GM18517 (cell line): Measurements from ENCODE around the gene ZNF180.
"Not testable (repeated sequence)": the region's sequence is repeated elsewhere in the genome, so short reads cannot be mapped to it uniquely, and the experiment has no call there.

Experiments used
- ATAC-seq: cut with Tn5 transposase; IDR thresholded peaks from one replicate; pipeline ENCODE4 v1.9.1; 2021; ENCODE audit warnings: mild to moderate bottlenecking, moderate library complexity; ENCODE audit not compliant: unreplicated experiment

ZNF180 gene

DNA sequence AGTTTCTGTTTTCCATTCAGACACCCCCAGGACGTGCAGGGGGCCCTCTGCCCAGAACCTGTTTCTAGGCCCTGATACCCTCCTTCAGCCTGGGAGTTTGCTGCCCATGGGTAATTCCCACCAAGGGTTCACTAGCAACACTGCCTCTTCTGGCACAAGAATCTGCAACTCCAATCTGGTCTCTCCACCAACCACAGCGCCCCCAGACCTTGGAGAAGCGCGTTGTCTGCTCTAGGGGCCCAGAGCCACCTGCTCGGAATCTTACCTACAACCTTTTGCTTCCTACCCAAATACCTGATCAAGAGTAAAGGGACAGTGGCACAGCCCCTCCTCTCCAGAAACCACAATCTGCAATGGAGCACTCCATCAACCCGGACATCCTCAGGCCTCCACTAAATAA, 763 bp downstream of the ZNF180 start:
- no peak for ATAC-seq

DNA sequence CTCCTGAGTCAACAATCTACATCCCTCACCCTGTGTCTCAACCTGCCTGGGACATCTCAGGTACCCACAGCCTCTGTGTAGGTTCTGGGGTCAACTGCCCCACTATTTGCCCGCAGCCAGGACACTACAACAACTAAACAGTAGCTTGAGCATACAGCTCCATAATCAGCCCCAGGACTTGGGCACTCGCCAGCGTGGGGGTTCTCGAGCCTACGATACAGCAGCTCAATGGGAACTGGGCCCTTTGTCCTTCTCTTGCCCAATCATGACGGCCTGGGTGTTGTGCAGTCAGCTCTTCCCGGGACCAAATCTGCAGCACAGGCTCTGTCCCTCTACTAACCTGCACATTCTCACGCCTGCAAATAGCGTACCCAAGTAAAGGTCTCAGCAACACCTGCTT, 1.3 kb downstream of the ZNF180 start:
- ATAC-seq = no peak

DNA sequence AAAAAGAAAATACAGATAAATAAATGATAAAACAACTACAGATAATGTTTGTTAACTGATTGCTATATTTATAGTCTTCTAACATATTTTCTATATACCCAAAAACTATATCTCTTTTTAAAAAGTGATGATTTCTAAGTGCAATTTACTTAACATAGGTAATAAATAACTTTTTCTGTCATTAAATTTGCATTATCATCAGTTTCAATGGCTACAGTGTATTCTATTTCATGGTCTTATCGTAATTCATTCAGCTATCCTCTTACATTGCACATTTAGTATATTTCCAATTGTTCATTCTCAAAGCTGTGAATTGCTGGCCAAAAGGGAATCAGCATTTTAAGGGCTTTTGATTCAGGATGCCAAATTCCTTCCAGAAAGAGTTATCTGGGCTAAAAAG, 3.6 kb downstream of the ZNF180 start:
- ATAC-seq = no peak

- ATAC-seq = no peak
Measured at GRCh38 chr19:44476559-44477408, 23.5 kb downstream of the ZNF180 start.

DNA sequence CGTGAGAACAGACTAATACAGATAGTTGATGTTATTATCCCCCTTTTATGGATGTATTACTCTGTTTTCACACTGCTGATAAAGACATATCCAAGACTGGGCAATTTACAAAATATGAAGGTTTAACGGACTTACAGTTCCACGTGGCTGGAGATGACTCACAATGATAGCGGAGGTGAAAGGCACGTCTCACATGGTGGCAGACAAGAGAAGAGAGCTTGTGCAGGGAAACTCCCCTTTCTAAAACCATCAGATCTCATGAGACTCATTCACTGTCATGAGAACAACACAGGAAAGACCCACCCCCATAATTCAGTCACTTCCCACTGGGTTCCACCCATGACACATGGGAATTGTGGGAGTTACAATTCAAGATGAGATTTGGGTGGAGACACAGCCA, 31.6 kb downstream of the ZNF180 start:
- ATAC-seq = not testable (repeated sequence)

GRCh38 chr19:44462600-44463286, 37.6 kb downstream of the ZNF180 start:
- not testable (repeated sequence) for ATAC-seq

- ATAC-seq = not testable (repeated sequence)
Measured at GRCh38 chr19:44456016-44456415, 44.3 kb downstream of the ZNF180 start.

DNA sequence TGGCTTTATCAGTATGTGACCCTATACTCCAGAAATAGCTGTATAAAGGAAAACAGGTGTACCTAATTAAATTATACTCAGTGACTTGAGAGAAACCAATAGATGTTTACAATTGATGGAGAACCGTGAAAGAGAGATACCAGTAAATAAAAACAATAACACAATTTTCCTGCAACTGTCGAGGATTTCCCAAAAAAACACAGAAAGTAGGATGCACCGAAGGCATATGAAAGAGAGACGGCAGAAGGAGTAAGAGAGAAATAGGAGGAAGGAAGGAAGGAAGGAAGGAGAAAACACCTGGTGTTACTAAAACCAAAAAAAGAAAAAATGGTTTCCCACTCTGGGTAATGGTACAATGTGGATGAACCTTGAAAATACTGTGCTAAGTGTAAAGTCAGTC, 45.2 kb downstream of the ZNF180 start:
- no peak for ATAC-seq

DNA sequence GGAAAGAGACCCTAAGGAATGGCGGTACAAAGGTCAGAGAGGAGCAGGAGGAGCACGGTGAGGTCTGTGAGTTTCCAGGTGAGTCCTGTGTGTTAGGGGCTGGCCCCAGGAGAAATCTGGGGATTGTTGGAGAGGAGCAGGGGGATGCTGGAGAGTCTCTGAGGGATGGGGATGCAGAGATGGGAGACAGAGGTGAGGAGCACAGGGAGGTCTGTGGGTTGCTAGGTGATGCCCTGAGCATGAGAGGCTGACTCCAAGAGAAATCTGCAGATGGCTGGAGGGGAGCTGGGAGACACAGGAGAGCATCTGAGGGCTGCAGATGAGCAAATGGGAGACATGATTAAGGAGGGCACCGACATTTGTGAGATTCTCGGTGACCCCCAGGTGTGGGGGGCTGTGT, 48.0 kb downstream of the ZNF180 start:
- ATAC-seq = no peak

DNA sequence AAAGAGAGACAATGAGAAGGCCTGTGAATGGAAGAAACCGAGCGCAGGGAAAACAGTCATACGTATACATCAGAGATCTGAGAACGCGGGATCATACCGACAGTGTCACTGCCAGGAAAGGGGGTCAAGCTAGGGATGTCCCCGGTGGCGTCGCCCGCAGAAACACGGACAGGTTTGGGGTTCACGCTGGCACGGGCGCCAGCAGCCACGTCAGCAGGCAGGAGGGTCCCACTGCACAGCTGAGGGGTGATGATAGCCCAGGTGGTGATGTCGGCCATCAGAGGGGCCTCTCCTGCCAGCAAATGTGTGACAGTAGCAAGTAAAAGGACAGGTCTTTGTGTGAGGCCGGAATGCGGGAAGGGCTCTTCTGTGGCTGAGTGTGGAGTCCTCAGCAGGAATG, 48.6 kb downstream of the ZNF180 start:
- ATAC-seq = no peak

DNA sequence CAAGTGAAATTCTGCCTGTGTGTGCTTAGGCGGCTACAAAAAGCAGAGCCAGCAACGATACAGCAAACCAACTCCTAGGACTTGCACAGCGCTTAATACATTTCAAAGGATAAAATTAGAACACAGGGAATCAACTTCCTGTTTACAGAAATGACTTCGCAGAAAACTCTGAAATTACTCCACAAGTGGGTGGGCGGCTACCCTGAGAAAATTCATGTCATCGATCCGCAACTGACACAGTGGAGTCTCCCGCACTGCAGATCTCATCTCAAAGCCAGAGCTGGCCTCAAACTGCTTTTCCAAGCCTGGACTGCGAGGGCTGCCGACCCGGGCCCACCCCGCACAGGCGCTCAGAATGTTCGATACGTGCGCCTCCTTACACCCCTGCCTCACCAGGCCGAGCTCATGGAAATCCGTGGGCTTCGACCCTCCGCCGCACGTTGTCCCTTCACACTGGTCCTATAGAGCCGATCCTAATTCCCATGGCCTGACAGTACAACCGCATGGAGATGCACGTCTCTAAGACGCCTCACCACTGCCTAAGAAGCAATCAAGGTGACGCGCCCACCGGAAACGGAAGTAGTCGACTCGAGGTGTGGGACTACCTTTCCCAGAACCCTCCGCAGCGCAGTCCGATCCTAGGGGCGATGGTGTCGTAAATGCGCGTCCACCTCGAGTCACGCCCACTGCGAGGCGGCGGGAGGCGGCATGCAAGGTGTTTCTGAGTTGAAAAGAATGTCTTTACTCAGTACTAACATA, 52.2 kb downstream of the ZNF180 start, which contains the start of gene ZNF229:
Gene ZNF229 (minus strand): TSS at position 557 of the 759 bp plus-strand sequence. CDS start 5,625 bp downstream, outside the sequence.
- ATAC-seq = no peak

GRCh38 chr19:44438441-44438840, 61.9 kb downstream of the ZNF180 start:
- no peak for ATAC-seq

DNA sequence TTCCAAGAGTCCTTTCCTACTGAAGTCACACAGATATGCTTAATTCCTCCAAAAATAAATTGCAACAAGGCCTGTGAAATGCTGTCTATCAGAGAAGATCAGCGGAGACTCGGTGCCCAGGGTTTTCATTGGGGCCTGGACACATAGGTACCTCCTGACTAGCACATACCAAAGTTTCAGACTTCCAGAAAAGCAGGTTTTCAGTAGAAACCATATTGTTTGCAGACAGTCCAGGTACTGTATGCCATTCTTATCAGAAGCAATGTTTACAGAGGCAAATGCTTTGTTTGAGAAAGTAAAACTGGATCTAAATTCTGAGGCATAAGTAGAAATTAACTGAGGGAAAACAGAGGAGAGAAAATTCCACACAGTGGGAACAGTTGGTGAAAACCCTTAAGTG, 64.9 kb downstream of the ZNF180 start:
- no peak for ATAC-seq

- ATAC-seq = no peak
Measured at GRCh38 chr19:44430956-44431355, 69.4 kb downstream of the ZNF180 start.
